ENCODE measurements around the gene ANAPC15.

- TF ChIP-seq CTCF (IDR thresholded peaks at IDR 0.05) (no peak), ZFX (IDR thresholded peaks at IDR 0.05; ENCODE audit: borderline replicate concordance) (no peak)
Measured at GRCh38 chr11:72154816-72155215, 42.3 kb upstream of the ANAPC15 start.

All from 22Rv1 (cell line).